Gastrocnemius medialis (tissue), 4 donors: Measurements from ENCODE around the gene CD82. TPM values are rescaled to one million over a fixed set of nuclear protein-coding genes. Genes with fewer than 3 reads are reported as not detected.

Source experiments
- ATAC-seq, 2 donors: fragments of 150-250 bp; one replicate each; pipeline ENCODE4 v1.9.1; 2016
- DNase-seq, 2 donors: peaks; one replicate each; pipeline ENCODE4 v3.0.0-alpha.2; 2019
- H3K27ac ChIP-seq, 4 donors: fragments of 200-600 bp; sonication (generic); 1 replicate in 1 of 4; 2 replicates in 3 of 4; pipeline ENCODE4 v1.5.1; 2016 to 2018; ENCODE audit warnings: mild to moderate bottlenecking in 2 of 4, moderate library complexity in 1 of 4
- H3K27me3 ChIP-seq, 3 donors: fragments of 200-600 bp; sonication (generic) in 2 of 3; 1 replicate in 1 of 3; 2 replicates in 2 of 3; pipeline versions ENCODE4 v1.5.1 to v1.6.0; 2016 to 2019; ENCODE audit warnings: mild to moderate bottlenecking in 1 of 3, moderate library complexity in 1 of 3
- H3K36me3 ChIP-seq, 2 donors: fragments of 200-600 bp; sonication (generic) in 1 of 2; one replicate each; pipeline ENCODE4 v1.5.1; 2017 to 2018
- H3K4me1 ChIP-seq, 2 donors: fragments of 200-600 bp; sonication (generic) in 1 of 2; one replicate each; pipeline ENCODE4 v1.5.1; 2016 to 2017; ENCODE audit warnings: mild to moderate bottlenecking in 2 of 2
- H3K4me3 ChIP-seq, 4 donors: fragments of 200-600 bp; sonication (generic) in 3 of 4; 1 replicate in 1 of 4; 2 replicates in 3 of 4; pipeline ENCODE4 v1.5.1; 2016 to 2019; ENCODE audit warnings: mild to moderate bottlenecking in 2 of 4
- H3K9me3 ChIP-seq, 3 donors: fragments of 200-600 bp; sonication (generic) in 2 of 3; 1 replicate in 1 of 3; 2 replicates in 2 of 3; pipeline ENCODE4 v1.5.1; 2016 to 2019
- POLR2A ChIP-seq, 2 donors: fragments of 450-650 bp; IDR thresholded peaks; one replicate each; pipeline ENCODE4 v1.6.1; 2017; ENCODE audit warnings: antibody characterized with exemption in 2 of 2, mild to moderate bottlenecking in 2 of 2, moderate library complexity in 2 of 2
- in situ Hi-C, 4 donors: fragments of 200-750 bp; cut with MboI; loops; one replicate each; pipeline versions ENCODE4 v1.15.0 to v1.8.0; 2017; ENCODE audit warnings: low sequenced_read_pairs in 4 of 4
- intact Hi-C: fragments of 100-400 bp; cut with DNase I; formaldehyde crosslinking; loops from one replicate; pipeline ENCODE4 v1.15.1; 2023; ENCODE audit warnings: low total_unique reads
- total RNA-seq, 4 donors: library from RNA; depleted of rRNA; stranded (reverse); fragments of >200 nt; gene quantifications; one replicate each; pipeline versions ENCODE4 v1.1.0 to v1.2.3, GENCODE V29; 2016
- TF ChIP-seq, protein P1 (sequence below), 5 experiments: fragments of 450-650 bp in 3 of 5; fragments of 200-600 bp in 2 of 5; sonication (generic) in 2 of 5; IDR thresholded peaks in 4 of 5; conservative IDR thresholded peaks in 1 of 5; 1 replicate in 4 of 5; 2 replicates in 1 of 5; pipeline ENCODE4 v1.5.1; 2016 to 2019; ENCODE audit warnings: antibody characterized with exemption in 5 of 5, mild to moderate bottlenecking in 3 of 5, moderate library complexity in 3 of 5

The CD82 gene
- total RNA-seq, 4 donors from 2014 or later: 4.5 to 17.5 (median 13.5) TPM

- DNase-seq (peak in 1 of 2 donors; percentile 5), ATAC-seq (no peak)
- no peak for TF ChIP-seq POLR2A (IDR thresholded peaks at IDR 0.05)
- TF ChIP-seq, protein P1, sequence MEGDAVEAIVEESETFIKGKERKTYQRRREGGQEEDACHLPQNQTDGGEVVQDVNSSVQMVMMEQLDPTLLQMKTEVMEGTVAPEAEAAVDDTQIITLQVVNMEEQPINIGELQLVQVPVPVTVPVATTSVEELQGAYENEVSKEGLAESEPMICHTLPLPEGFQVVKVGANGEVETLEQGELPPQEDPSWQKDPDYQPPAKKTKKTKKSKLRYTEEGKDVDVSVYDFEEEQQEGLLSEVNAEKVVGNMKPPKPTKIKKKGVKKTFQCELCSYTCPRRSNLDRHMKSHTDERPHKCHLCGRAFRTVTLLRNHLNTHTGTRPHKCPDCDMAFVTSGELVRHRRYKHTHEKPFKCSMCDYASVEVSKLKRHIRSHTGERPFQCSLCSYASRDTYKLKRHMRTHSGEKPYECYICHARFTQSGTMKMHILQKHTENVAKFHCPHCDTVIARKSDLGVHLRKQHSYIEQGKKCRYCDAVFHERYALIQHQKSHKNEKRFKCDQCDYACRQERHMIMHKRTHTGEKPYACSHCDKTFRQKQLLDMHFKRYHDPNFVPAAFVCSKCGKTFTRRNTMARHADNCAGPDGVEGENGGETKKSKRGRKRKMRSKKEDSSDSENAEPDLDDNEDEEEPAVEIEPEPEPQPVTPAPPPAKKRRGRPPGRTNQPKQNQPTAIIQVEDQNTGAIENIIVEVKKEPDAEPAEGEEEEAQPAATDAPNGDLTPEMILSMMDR (IDR thresholded peaks at IDR 0.05 in 4 of 5, conservative IDR thresholded peaks at IDR 0.05 in 1 of 5): no peak
- no peak overlapping the region for H3K4me3 ChIP-seq
- no peaks in the 10 kb centered on the region for H3K36me3 ChIP-seq
- H3K27ac ChIP-seq: no peak overlapping the region
- in situ Hi-C loops (loop anchor here in 1 of 4 donors (10.0 kb wide), 1 partner anchor 264 kb away; no protein-coding TSS in a partner anchor), intact Hi-C loops (no loop called here)
- no peaks in the 10 kb centered on the region for H3K27me3 ChIP-seq
- peaks cover 25 to 32% of the 10 kb centered on the region in 2 donors for H3K4me1 ChIP-seq
- H3K9me3 ChIP-seq: no peaks in the 10 kb centered on the region
Observed at GRCh38 chr11:44630511-44631210, 65.2 kb downstream of the CD82 start.

DNA sequence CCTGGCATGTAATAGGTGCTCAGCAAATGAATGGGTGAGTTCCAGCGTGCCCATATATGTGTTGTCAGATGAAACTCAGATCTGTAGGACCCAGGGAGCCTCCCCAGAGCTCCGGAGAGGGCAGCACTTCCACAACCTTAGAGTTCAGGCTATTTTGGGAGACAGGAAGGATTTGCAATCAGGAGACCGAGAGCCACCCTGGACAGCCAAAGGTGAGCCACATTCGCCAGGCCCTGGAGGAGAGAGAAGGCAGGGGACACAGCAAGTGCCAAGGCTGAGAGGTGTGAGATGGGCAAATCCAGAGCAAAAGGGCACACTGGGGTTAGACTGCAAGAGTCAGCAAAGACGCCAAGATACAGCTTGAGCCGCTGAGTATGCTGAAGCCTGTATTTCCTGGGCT lies 66.4 kb downstream of the CD82 start:
- Histone ChIP-seq H3K4me1 (peaks cover 25 to 32% of the 10 kb centered on the region in 2 donors), H3K36me3 (no peaks in the 10 kb centered on the region), H3K27me3 (no peaks in the 10 kb centered on the region), H3K27ac (peak overlapping the region in 2 of 4 donors; percentile 1 to 56), H3K9me3 (no peaks in the 10 kb centered on the region), H3K4me3 (no peak overlapping the region)
- DNase-seq (peak in 1 of 2 donors; percentile 51), ATAC-seq (peak in 1 of 2 donors; percentile 61)
- intact Hi-C loops (no loop called here), in situ Hi-C loops (loop anchor here in 1 of 4 donors (10.0 kb wide), 1 partner anchor 263 kb away; no protein-coding TSS in a partner anchor)
- TF ChIP-seq, protein P1 (IDR thresholded peaks at IDR 0.05 in 4 of 5, conservative IDR thresholded peaks at IDR 0.05 in 1 of 5): no peak
- no peak for TF ChIP-seq POLR2A (IDR thresholded peaks at IDR 0.05)

- in situ Hi-C loops: loop anchor here in 1 of 4 donors (10.0 kb wide), 1 partner anchor 262 kb away; no protein-coding TSS in a partner anchor
- DNase-seq (peak in 1 of 2 donors; percentile 28), ATAC-seq (peak in 1 of 2 donors; percentile 30)
- TF ChIP-seq, protein P1 (IDR thresholded peaks at IDR 0.05 in 4 of 5, conservative IDR thresholded peaks at IDR 0.05 in 1 of 5): peak in 4 of 5 experiments; percentile 26 to 54 (median 40)
- TF ChIP-seq POLR2A (IDR thresholded peaks at IDR 0.05): no peak
- Histone ChIP-seq H3K27me3 (no peaks in the 10 kb centered on the region), H3K4me1 (peaks cover 23 to 28% of the 10 kb centered on the region in 2 donors), H3K9me3 (no peaks in the 10 kb centered on the region), H3K27ac (peak overlapping the region in 1 of 4 donors; percentile 56), H3K4me3 (no peak overlapping the region), H3K36me3 (no peaks in the 10 kb centered on the region)
- intact Hi-C loops: no loop called here
Observed at GRCh38 chr11:44632466-44633123, 67.1 kb downstream of the CD82 start.

DNA sequence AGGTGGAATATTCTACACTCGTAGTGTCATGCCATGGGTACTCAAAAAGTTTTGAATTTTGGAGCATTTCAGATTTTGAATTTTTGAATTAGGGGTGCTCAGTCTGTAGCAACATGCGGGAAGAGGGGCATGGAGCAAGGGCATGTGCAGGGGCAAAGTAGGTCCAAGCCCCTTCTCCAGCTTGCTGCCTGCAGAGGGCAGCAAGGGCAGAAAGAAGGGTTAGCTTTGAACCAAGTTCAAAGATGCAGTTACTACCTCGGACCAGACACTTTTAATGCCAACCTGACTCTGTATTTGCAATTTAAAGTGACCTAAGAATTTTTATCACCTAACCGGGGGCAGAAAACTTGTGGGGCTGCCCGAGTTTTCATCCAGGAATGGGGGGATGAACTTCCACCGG lies 68.2 kb downstream of the CD82 start:
- peaks cover 13 to 17% of the 10 kb centered on the region in 2 donors for H3K4me1 ChIP-seq
- H3K36me3 ChIP-seq: no peaks in the 10 kb centered on the region
- H3K9me3 ChIP-seq: no peaks in the 10 kb centered on the region
- DNase-seq (no peak), ATAC-seq (no peak)
- no peaks in the 10 kb centered on the region for H3K27me3 ChIP-seq
- no peak overlapping the region for H3K4me3 ChIP-seq
- intact Hi-C loops (no loop called here), in situ Hi-C loops (loop anchor here in 1 of 4 donors (10.0 kb wide), 1 partner anchor 261 kb away; no protein-coding TSS in a partner anchor)
- TF ChIP-seq, protein P1 (IDR thresholded peaks at IDR 0.05 in 4 of 5, conservative IDR thresholded peaks at IDR 0.05 in 1 of 5): no peak
- no peak for TF ChIP-seq POLR2A (IDR thresholded peaks at IDR 0.05)
- H3K27ac ChIP-seq: no peak overlapping the region
